ENCODE data around the gene SETBP1.

GRCh38 chr18:45054636-45055035 is 373.9 kb downstream of the SETBP1 start:
- TF ChIP-seq POLR2A (IDR thresholded peaks at IDR 0.05): no peak
- TF ChIP-seq, protein P1, sequence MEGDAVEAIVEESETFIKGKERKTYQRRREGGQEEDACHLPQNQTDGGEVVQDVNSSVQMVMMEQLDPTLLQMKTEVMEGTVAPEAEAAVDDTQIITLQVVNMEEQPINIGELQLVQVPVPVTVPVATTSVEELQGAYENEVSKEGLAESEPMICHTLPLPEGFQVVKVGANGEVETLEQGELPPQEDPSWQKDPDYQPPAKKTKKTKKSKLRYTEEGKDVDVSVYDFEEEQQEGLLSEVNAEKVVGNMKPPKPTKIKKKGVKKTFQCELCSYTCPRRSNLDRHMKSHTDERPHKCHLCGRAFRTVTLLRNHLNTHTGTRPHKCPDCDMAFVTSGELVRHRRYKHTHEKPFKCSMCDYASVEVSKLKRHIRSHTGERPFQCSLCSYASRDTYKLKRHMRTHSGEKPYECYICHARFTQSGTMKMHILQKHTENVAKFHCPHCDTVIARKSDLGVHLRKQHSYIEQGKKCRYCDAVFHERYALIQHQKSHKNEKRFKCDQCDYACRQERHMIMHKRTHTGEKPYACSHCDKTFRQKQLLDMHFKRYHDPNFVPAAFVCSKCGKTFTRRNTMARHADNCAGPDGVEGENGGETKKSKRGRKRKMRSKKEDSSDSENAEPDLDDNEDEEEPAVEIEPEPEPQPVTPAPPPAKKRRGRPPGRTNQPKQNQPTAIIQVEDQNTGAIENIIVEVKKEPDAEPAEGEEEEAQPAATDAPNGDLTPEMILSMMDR (IDR thresholded peaks at IDR 0.05): no peak
